Vagina (tissue), 2 donors: ENCODE measurements around the gene HAUS3. TPM values are rescaled to one million over a fixed set of nuclear protein-coding genes. Genes with fewer than 3 reads are reported as not detected.
"Not testable (repeated sequence)": the region's sequence is repeated elsewhere in the genome, so short reads cannot be mapped to it uniquely, and the experiment has no call there.

Experiments used
- DNase-seq, 2 donors: peaks; one replicate each; pipeline ENCODE4 v3.0.0-alpha.2; 2017; ENCODE audit errors: extremely low spot score in 2 of 2
- H3K27ac ChIP-seq: fragments of 200-600 bp; sonication (generic); one replicate; pipeline ENCODE4 v1.5.1; 2019
- H3K27me3 ChIP-seq: fragments of 200-600 bp; sonication (generic); one replicate; pipeline ENCODE4 v1.5.1; 2019
- H3K36me3 ChIP-seq, 2 donors: fragments of 200-600 bp; sonication (generic); one replicate each; pipeline ENCODE4 v1.5.1; 2017 to 2019
- H3K4me1 ChIP-seq: fragments of 200-600 bp; sonication (generic); one replicate; pipeline ENCODE4 v1.5.1; 2019
- H3K4me3 ChIP-seq, 2 donors: fragments of 200-600 bp; sonication (generic); 1 replicate in 1 of 2; 2 replicates in 1 of 2; pipeline ENCODE4 v1.5.1; 2016 to 2019
- H3K9me3 ChIP-seq: fragments of 200-600 bp; sonication (generic); one replicate; pipeline ENCODE4 v1.5.1; 2019
- POLR2A ChIP-seq, 2 donors: fragments of 450-650 bp; IDR thresholded peaks; one replicate each; pipeline ENCODE4 v1.6.1; 2017; ENCODE audit warnings: antibody characterized with exemption in 2 of 2, mild to moderate bottlenecking in 2 of 2, moderate library complexity in 2 of 2
- POLR2AphosphoS5 ChIP-seq, 2 donors: sonication (generic); formaldehyde crosslinking; IDR thresholded peaks; one replicate each; pipeline ENCODE4 v1.9.0; 2017; ENCODE audit warnings: antibody characterized with exemption in 2 of 2, mild to moderate bottlenecking in 2 of 2, low read depth in 1 of 2; ENCODE audit not compliant: insufficient read depth in 1 of 2
- intact Hi-C: fragments of 100-400 bp; cut with DNase I; formaldehyde crosslinking; loops from one replicate; pipeline ENCODE4 v1.15.1; 2023
- total RNA-seq: library from RNA; depleted of rRNA; stranded (reverse); fragments of >200 nt; gene quantifications from one replicate; pipeline ENCODE4 v1.2.3, GENCODE V29; 2016
- TF ChIP-seq, protein P1 (sequence below), 3 experiments: fragments of 450-650 bp in 2 of 3; fragments of 200-600 bp in 1 of 3; sonication (generic) in 1 of 3; IDR thresholded peaks; one replicate each; pipeline ENCODE4 v1.5.1; 2017 to 2019; ENCODE audit warnings: antibody characterized with exemption in 3 of 3, mild to moderate bottlenecking in 2 of 3, moderate library complexity in 2 of 3

HAUS3 gene
- total RNA-seq, 1 donor from 2014 or later = 9.6 TPM

DNA sequence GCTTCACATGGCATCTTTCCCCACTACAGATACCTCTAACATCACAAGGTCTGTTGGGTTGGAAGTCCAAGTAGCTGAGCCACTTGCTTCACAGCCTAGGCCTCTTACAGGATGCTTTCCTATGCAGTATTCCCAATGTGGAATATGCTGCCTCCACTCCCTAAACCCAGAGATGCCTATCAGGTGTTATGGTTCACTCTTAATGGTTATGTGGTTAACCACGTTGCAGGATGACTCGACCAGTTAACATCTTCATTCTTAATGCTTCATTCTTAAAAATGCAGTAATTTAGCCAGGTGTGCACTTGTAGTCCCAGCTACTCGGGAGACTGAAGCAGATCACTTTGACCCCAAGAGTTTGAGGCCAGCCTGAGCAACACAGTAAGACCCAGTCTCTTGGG lies 24.2 kb downstream of the HAUS3 start:
- intact Hi-C loops = no loop called here
- no peaks in the 10 kb centered on the region for H3K4me1 ChIP-seq
- H3K9me3 ChIP-seq = no peaks in the 10 kb centered on the region
- peaks cover 0 to 6% of the 10 kb centered on the region in 2 donors for H3K36me3 ChIP-seq
- H3K27ac ChIP-seq = no peak overlapping the region
- TF ChIP-seq POLR2AphosphoS5 (IDR thresholded peaks at IDR 0.05; ENCODE audit: insufficient read depth in 1 of 2, low read depth in 1 of 2) (no peak), POLR2A (IDR thresholded peaks at IDR 0.05) (no peak)
- TF ChIP-seq, protein P1, sequence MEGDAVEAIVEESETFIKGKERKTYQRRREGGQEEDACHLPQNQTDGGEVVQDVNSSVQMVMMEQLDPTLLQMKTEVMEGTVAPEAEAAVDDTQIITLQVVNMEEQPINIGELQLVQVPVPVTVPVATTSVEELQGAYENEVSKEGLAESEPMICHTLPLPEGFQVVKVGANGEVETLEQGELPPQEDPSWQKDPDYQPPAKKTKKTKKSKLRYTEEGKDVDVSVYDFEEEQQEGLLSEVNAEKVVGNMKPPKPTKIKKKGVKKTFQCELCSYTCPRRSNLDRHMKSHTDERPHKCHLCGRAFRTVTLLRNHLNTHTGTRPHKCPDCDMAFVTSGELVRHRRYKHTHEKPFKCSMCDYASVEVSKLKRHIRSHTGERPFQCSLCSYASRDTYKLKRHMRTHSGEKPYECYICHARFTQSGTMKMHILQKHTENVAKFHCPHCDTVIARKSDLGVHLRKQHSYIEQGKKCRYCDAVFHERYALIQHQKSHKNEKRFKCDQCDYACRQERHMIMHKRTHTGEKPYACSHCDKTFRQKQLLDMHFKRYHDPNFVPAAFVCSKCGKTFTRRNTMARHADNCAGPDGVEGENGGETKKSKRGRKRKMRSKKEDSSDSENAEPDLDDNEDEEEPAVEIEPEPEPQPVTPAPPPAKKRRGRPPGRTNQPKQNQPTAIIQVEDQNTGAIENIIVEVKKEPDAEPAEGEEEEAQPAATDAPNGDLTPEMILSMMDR (IDR thresholded peaks at IDR 0.05) = no peak
- H3K4me3 ChIP-seq = no peak overlapping the region
- no peaks in the 10 kb centered on the region for H3K27me3 ChIP-seq
- no peak for DNase-seq

DNA sequence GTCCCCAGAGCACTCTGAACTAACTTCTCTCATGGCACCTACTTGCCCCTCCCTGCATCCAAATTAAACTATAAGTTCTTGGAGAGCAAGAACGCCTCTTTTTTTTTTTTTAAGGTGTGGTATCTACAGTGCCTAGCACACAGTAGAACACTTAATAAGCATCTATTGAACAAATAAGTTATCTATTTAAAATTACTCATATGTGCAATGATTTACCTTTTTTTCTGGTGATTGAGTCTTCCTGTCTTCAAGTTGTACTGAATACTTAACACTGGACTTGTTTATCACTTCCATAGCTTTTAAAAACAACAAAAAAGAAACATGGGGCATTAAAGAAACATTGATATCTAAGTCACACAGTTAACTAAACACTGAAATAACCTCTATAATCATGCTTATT lies 29.1 kb downstream of the HAUS3 start:
- Histone ChIP-seq H3K27ac (no peak overlapping the region), H3K36me3 (no peaks in the 10 kb centered on the region), H3K4me1 (no peaks in the 10 kb centered on the region), H3K9me3 (no peaks in the 10 kb centered on the region), H3K27me3 (no peaks in the 10 kb centered on the region), H3K4me3 (no peak overlapping the region)
- TF ChIP-seq, protein P1 (IDR thresholded peaks at IDR 0.05) = no peak
- TF ChIP-seq POLR2AphosphoS5 (IDR thresholded peaks at IDR 0.05; ENCODE audit: insufficient read depth in 1 of 2, low read depth in 1 of 2) = no peak
- no peak for TF ChIP-seq POLR2A (IDR thresholded peaks at IDR 0.05)
- intact Hi-C loops = no loop called here
- DNase-seq = no peak

DNA sequence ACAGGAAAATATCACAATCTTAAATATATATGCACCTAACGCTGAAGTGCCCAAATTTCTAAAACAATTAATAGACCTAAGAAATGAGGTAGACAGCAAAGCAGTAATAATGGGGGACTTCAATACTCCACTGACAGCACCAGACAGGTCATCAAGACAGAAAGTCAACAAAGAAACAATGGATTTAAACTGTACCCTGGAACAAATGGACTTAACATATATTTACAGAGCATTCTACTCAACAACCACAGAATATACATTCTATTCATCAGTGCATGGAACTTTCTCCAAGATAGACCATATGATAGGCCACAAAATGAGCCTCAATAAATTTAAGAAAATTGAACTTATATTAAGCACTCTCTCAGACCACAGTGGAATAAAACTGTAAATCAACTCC lies 39.1 kb downstream of the HAUS3 start:
- H3K4me1 ChIP-seq, H3K9me3 ChIP-seq, H3K4me3 ChIP-seq, DNase-seq, H3K27me3 ChIP-seq, H3K36me3 ChIP-seq, intact Hi-C loops, H3K27ac ChIP-seq: not testable (repeated sequence)

DNA sequence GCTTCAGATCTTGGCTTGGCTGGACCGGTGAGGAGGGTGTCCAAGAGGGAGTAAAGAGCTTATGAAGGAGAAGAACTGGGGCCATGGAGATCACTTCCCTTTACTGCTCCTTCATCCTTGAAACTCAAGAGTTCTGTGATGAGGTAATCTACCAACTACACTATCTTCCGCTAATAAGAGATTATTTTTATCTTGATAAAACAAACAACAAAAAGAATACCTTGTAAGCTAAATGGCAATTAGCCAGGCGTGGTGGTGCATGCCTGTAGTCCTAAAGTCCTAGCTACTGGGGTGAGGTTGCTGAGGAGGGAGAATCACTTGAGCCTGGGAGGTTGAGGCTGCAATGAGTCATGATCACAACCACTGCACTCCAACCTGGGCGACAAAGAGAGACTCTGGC lies 47.4 kb downstream of the HAUS3 start:
- no peaks in the 10 kb centered on the region for H3K9me3 ChIP-seq
- intact Hi-C loops = no loop called here
- H3K27ac ChIP-seq = no peak overlapping the region
- no peaks in the 10 kb centered on the region for H3K36me3 ChIP-seq
- no peaks in the 10 kb centered on the region for H3K4me1 ChIP-seq
- no peak overlapping the region for H3K4me3 ChIP-seq
- TF ChIP-seq POLR2AphosphoS5 (IDR thresholded peaks at IDR 0.05; ENCODE audit: insufficient read depth in 1 of 2, low read depth in 1 of 2) = no peak
- TF ChIP-seq POLR2A (IDR thresholded peaks at IDR 0.05) = no peak
- TF ChIP-seq, protein P1 (IDR thresholded peaks at IDR 0.05) = no peak
- H3K27me3 ChIP-seq = no peaks in the 10 kb centered on the region
- DNase-seq = no peak

DNA sequence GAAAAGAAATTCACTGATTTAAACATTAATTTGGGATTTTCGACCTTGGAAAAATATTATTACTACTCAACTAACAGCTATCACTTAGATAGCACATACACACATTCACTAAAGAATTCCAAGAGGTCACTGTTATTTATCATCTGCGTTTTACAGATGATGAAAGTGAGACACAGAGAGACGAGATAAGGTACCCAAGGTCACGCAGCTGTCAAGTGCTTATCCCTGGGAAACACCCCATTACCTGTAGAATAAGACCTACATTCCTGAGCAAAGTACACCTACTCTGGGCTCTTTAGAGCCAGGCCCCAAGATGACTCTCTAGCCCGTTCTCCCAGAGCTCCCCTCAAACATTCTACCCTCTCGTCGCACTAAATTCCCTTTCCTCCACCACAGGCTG lies 48.6 kb downstream of the HAUS3 start:
- Histone ChIP-seq H3K4me1 (no peaks in the 10 kb centered on the region), H3K27me3 (no peaks in the 10 kb centered on the region), H3K27ac (no peak overlapping the region), H3K9me3 (no peaks in the 10 kb centered on the region), H3K36me3 (no peaks in the 10 kb centered on the region), H3K4me3 (no peak overlapping the region)
- no peak for TF ChIP-seq POLR2A (IDR thresholded peaks at IDR 0.05)
- TF ChIP-seq POLR2AphosphoS5 (IDR thresholded peaks at IDR 0.05; ENCODE audit: insufficient read depth in 1 of 2, low read depth in 1 of 2) = no peak
- TF ChIP-seq, protein P1 (IDR thresholded peaks at IDR 0.05) = no peak
- intact Hi-C loops = no loop called here
- no peak for DNase-seq

DNA sequence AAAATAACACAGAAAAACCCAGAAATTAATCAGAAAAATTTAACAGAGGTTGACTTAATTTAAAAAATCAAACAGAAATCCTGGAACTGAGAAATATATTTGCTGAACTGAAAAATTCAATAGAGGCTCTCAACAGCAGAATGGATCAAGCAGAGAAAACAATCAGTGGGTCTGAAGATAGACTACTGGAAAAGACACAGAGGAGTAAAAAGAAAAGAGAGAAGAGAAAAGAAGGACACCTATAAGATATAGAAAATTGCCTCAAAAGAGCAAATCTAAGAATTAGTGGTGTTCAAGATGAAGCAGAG lies 55.1 kb downstream of the HAUS3 start:
- H3K9me3 ChIP-seq = no peaks in the 10 kb centered on the region
- no peaks in the 10 kb centered on the region for H3K36me3 ChIP-seq
- no peak for DNase-seq
- no peaks in the 10 kb centered on the region for H3K27me3 ChIP-seq
- H3K4me3 ChIP-seq = no peak overlapping the region
- TF ChIP-seq POLR2A (IDR thresholded peaks at IDR 0.05) = no peak
- TF ChIP-seq, protein P1 (IDR thresholded peaks at IDR 0.05) = no peak
- no peak for TF ChIP-seq POLR2AphosphoS5 (IDR thresholded peaks at IDR 0.05; ENCODE audit: insufficient read depth in 1 of 2, low read depth in 1 of 2)
- H3K27ac ChIP-seq = no peak overlapping the region
- intact Hi-C loops = no loop called here
- H3K4me1 ChIP-seq = no peaks in the 10 kb centered on the region
